MG63 (cell line): Measurements from ENCODE around the gene ARCN1. TPM values are rescaled to one million over a fixed set of nuclear protein-coding genes. Genes with fewer than 3 reads are reported as not detected.

Experiments used
- total RNA-seq: library from RNA; depleted of rRNA; stranded (reverse); fragments of >200 nt; shearing (Covaris generic); gene quantifications from 2 replicates; pipeline ENCODE4 v1.2.3, GENCODE V29; 2014; ENCODE audit warnings: low replicate concordance; rRNA removed

The ARCN1 gene
- total RNA-seq, 1 experiment from 2014 or later, result 92.2 TPM

Other genes with a start within 250 kb of the ARCN1 start
- not detected in 2 replicates for gene CD3D, start 229.7 kb upstream of the ARCN1 start, total RNA-seq
- not detected in 2 replicates for gene CD3G, start 228.1 kb upstream of the ARCN1 start, total RNA-seq
- gene UBE4A, start 212.8 kb upstream of the ARCN1 start, total RNA-seq, result 30.3 and 40.1 TPM in 2 replicates
- 113 and 709 TPM in 2 replicates for gene ATP5MG, start 170.8 kb upstream of the ARCN1 start, total RNA-seq
- gene KMT2A, start 135.9 kb upstream of the ARCN1 start, total RNA-seq, result 6.5 and 11.9 TPM in 2 replicates
- not detected in 2 replicates for gene TTC36, start 44.9 kb upstream of the ARCN1 start, total RNA-seq
- gene TMEM25, start 41.2 kb upstream of the ARCN1 start, total RNA-seq, result 0.89 TPM in 1 of 2 replicates, not detected in the other
- gene IFT46, start 6.5 kb upstream of the ARCN1 start, total RNA-seq, result 41.0 and 214 TPM in 2 replicates
- gene PHLDB1, start 35.2 kb downstream of the ARCN1 start, total RNA-seq, result 55.3 and 58.4 TPM in 2 replicates
- not detected in 2 replicates for gene TREH, start 107.2 kb downstream of the ARCN1 start, total RNA-seq
- gene DDX6, start 218.8 kb downstream of the ARCN1 start, total RNA-seq, result 51.6 and 77.3 TPM in 2 replicates